ENCODE data around the gene MEI4.
"Not testable (repeated sequence)": the region's sequence is repeated elsewhere in the genome, so short reads cannot be mapped to it uniquely, and the experiment has no call there.

MEI4 gene, protein sequence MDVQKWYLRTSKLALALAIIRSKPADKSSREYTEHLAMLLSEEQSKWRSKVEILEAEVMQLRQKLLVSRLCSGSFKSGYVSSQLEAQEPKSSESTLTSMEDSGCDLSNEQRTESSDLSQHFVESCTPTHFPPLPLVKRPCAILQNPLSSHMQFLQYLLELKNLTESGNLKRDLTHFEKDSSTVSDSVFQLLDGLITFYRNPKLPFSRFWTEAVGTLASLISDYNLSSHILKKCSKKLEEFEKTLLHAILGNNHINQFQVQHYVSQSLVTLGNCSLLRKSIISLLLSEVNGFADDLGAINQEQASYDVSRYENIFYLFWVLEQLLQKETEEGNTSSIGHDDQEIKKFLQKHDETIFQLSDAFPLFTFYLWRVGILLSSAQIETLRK

DNA sequence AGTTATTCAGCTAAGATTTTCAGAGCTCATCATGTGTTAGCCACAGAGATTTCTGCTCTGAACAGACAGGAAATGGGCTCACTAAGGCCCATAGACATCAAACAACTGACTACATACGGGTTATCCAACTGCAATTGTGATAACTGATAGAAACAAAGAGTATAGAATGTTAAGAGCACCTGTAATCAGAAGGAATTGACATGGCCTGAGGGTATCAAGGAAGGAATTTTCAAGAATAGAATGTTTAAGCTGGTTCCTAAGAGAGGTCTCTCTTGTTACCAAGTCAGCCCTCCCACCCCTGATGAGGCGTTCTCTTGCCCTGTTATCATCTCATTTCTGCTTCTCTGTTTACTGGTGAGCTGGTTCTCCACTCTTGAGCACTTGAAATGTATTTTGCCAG is at the start of gene MEI4:
Gene MEI4 (plus strand): TSS at position 301 of the 400 bp plus-strand sequence. CDS start 37,633 bp downstream, outside the sequence.
- in situ Hi-C loops (cut with MboI; ENCODE audit: low pct_unique_long_range_greater_than_20kb, low sequenced_read_pairs) = no loop called here
- DNase-seq = no peak

DNA sequence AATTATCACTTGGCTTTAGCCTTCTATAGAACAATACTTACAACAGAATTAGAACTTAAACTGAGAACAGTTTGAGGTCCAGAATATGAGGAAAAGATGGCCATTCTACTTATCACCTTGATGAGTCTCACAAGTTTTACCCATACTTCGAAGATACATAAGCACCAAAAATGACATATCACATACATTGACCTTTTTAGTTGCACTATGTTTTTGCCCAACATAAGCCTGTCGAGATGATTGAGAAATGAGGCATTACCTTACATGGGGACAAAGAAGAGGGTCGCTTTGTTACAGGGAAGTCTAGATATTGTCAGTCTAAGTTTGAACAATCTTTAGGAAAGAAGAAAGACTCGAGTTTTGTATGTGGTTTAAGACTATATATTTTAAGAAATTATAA is 48.4 kb upstream of the MEI4 start:
- in situ Hi-C loops (cut with MboI; ENCODE audit: low pct_unique_long_range_greater_than_20kb, low sequenced_read_pairs) = no loop called here
- DNase-seq = no peak

DNA sequence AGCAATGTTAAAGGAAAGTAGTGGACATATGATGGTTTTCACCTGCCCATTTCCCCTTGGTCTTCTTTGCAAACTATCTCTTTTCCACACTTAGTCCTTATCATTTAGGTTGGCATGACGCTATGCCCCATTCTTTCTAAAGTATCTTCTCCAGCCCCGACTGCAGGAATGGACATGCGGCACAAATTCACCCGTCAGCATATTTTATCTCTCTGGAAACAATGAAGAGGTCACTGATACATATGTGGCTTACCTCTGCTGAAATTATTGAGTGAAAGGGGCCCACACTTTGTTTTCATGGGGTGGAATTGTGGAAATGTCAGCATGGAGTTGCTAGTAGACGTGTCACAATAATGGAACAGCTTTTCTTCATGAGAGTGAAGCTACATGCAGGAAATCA is 45.8 kb upstream of the MEI4 start:
- no peak for DNase-seq
- in situ Hi-C loops (cut with MboI; ENCODE audit: low pct_unique_long_range_greater_than_20kb, low sequenced_read_pairs) = no loop called here

DNA sequence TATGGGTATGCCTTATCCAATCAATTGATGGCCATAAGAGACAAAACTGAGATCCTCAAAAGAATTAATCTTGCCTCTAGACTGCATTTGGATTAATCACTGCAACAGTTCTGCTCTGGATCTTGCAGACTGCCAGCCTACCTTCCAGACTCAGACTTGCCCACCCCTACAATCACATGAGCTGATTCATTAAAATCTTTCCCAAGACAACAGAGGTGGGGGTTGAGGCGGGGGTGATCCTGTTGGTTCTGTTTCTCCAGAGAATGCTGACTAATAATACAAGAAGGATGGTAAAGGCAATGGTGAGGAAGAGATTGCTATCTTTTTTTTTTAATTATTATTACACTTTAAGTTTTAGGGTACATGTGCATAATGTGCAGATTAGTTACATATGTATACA is 43.7 kb upstream of the MEI4 start:
- no peak for DNase-seq
- in situ Hi-C loops (cut with MboI; ENCODE audit: low pct_unique_long_range_greater_than_20kb, low sequenced_read_pairs) = no loop called here

DNA sequence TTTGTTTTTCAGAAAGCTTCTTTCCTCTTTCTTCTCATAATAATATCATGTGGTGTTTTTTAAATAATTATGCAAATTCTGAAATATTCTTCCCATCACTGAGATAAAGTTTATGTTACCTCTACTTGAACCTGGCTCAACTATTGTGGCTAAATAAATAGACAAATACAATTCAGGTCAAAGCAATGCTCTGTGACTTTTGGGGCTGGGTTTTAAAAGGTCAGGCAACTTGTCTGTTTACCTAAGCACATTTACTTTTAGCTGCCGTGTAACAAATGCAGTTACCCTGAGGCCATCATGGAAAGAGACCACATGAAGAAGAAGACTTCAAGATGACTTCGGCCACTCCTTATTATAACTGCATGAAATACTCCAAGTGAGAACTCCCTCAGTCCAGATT is 33.7 kb upstream of the MEI4 start:
- DNase-seq = no peak
- in situ Hi-C loops (cut with MboI; ENCODE audit: low pct_unique_long_range_greater_than_20kb, low sequenced_read_pairs) = no loop called here

DNA sequence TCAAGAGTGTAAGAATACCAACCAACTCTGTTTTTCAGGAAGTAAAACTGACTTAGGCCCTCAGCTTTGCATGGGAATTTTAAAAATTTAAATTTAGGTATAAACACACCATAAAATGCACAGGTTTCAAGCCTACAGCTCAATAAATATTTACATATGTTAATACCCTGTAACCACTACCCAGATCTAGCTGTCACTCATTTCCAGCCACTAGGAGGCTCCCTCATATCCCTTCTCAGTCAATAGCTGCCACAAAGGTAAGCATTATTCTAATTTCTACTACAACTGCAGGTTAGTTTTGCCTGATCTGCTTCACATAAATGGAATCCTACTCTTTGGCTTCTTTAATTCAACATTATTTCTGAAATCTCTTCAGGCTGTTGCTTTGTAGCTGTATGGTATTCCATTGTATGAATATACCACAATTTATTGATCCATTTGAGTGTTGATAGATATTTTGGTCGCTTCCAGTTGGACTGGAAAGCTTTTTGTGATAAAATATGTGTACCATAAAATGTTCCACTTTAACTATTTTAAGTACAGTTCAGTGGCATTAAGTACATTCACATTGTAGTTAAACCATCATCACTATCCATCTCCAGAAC is 32.5 kb upstream of the MEI4 start:
- no peak for DNase-seq
- in situ Hi-C loops (cut with MboI; ENCODE audit: low pct_unique_long_range_greater_than_20kb, low sequenced_read_pairs) = no loop called here

DNA sequence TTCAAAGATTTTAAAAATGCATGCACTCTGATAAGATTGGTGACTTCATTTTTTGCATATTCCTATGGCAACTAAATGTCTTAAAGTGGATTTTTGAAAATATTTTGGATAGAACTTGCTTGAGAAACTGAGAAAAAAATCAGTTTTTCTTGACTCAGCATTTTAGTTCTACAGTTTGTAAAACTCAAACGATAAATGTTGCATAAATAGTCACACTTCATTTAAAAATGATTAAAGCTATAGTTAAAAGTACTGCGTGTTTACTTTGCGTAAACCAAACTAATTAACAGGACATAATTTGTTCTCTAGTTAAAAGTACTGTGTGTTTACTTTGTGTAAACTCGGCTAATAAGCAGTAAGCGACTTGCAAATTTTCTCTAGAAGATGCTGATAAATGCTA is 28.3 kb upstream of the MEI4 start:
- in situ Hi-C loops (cut with MboI; ENCODE audit: low pct_unique_long_range_greater_than_20kb, low sequenced_read_pairs) = no loop called here
- DNase-seq = no peak

DNA sequence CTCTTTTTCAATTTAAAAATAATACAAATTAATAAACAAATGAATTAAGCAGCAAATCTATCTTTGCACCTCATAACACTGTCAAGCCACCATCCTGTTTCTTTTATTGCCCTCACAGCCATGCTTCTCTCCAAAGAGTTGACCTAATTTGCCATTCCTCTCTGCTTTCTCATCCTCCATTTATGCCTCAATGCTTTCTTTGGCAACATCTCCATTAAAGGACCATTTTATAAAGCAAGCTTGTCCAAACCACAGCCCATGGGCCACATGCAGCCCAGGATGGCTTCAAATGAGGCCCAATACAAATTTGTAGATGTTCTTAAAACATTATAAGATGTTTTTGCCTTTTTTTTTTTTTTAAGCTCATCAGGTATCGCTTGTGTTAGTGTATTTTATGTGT is 26.4 kb upstream of the MEI4 start:
- in situ Hi-C loops (cut with MboI; ENCODE audit: low pct_unique_long_range_greater_than_20kb, low sequenced_read_pairs) = no loop called here
- no peak for DNase-seq

DNA sequence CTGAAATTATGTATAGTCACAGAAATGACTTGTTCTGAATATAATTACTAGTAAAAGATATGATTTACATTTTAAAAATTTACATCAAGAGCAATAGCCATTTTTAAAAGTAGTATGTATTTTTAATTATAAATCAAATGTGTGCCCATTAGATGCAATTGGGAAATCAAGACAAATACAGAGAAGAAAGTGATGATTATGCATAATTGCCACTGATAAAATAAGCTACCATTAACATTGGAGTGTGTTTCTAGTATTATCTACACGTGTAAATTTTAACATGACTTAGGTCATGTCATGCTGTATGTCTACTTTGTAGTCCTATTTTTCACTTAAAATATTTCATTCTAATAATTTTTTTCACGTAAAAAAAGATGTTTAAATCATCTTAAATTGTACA is 22.8 kb upstream of the MEI4 start:
- no peak for DNase-seq
- in situ Hi-C loops (cut with MboI; ENCODE audit: low pct_unique_long_range_greater_than_20kb, low sequenced_read_pairs) = no loop called here

DNA sequence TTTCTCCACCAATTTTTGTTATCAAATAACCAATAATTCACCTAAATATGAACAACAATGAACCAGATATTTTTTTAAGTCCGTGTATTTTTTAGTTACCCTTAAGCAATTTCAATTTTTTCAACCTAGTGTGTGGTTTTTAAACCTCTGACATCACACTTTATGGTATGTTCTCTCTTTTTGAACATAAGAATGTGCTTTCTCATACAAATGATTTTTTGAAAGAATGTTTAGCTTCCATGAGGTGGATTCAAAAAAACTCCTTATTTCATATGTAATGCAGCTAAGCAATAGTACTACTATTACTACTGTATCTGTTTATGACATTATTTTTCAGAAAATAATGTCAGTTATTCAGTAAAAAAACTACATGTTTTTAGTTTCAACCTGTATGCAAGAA is 19.4 kb upstream of the MEI4 start:
- in situ Hi-C loops (cut with MboI; ENCODE audit: low pct_unique_long_range_greater_than_20kb, low sequenced_read_pairs) = no loop called here
- DNase-seq = no peak

DNA sequence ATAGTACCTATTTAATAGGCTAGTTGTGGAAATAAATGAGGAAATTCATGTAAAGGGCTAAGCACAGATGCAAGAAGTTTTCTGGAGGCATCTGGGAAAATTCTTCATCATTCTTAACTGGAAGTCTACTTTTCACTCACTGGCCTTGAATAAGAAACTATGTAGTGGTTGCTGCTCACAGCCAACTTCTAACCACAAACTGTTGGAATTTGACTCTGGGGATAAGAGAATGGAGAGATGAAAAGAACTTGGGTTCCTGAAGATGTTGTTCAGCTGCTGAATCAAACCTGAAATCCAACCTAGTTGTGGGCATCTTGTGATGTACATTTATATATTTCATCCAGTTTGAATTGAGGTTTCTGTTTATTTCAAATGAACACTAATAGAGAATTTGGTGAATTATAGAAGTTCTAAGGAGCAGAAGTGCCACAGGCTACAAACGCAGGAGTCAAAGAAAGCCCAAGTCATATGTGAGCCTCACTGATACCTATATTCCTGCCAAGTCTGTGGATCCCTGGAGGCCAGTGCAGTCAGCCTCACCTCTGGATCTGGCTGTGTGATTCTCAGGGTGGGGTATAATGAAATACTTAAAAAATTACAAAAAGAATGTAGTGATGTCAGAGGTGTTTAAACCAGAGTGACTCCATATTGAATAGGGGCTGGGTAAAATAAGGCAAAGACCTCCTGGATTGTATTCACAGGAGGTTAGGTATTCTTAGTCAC is 18.7 kb upstream of the MEI4 start:
- in situ Hi-C loops (cut with MboI; ENCODE audit: low pct_unique_long_range_greater_than_20kb, low sequenced_read_pairs) = no loop called here
- DNase-seq = no peak

DNA sequence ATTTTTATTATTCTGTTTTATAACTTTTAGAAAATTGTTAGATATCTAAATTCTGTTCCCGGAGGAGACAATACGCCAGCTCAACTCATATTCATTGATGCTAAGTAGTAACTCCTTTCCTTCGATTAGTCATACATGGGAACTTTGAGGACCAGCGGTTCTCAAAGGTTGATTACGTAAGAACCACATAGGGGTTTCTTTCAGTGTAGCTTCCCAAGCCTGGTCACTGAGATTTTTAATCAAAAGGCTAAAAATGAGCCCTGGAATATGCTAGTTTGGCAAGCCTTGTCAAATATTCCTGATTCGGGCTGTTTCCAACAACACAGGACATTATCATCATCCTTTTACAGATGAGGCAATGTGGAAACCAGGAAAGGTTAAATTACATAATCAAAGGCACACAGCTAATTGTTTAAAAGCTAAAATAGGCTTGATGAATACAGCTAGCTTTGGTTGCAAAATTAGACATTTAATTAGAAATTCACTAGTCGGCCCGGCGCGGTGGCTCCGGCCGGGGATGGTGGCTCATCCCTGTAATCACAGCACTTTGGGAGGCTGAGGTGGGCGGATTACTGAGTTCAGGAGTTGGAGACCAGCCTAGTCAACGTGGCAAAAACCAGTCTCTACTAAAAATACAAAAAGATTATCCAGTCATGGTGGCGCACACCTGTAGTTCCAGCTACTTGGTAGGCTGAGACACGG is 14.6 kb upstream of the MEI4 start:
- no peak for DNase-seq
- in situ Hi-C loops (cut with MboI; ENCODE audit: low pct_unique_long_range_greater_than_20kb, low sequenced_read_pairs) = no loop called here

DNA sequence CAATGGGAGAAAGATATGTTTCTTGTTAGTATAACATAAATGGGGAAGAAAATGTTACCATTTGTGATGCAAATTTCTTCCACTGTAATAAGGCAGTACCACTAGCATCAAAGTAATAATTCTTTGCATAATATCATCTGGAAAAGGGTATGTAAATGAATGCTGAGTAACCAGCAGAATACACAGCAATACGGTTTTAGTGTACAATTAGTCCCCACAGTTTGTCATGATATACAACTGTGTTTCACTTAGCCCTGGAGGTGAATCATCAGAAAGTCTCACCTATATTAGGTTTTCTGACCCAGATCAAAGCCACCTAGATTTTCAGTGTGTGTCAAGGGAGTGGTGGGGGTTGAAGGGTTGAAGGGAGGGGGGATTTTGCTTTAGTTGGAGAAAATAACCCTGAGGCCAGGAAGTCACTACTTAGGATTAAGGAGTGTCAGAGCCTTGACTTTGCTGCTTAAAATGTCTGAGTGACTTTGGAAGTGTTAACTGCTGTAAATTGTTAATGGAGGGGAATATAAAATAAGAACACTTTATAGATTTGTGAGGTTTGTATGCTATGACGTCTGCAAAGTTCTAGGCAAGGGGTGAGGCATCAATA is 8.6 kb upstream of the MEI4 start:
- in situ Hi-C loops (cut with MboI; ENCODE audit: low pct_unique_long_range_greater_than_20kb, low sequenced_read_pairs) = no loop called here

DNA sequence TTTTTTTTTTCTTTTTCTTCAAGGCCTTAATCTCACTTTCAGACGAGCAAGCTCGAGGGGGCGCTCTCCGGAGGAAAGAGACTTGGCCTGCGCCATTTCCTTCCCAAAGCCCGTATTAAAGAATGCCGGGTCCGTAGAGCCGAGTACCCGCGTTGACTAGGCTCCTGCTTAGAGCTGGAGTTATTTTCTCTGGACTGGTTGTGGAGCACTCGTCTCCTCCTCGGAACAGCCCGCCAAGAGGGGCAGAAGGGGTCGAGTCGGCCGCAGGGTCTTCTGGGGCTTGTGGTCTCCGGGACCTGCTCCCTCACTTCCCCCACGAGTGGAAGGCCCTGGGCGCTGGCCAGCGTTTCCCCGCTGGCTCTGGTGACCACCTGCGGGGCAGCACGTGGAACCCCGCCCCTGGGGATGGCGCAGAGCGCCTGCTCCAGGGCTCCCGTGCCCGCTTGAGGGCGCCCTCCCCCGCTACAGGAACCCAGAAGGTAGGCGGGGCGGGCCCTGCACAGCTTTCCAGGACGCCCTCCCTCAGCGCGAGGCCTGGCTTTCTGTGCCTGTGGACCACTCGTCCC is 2.7 kb upstream of the MEI4 start:
- in situ Hi-C loops (cut with MboI; ENCODE audit: low pct_unique_long_range_greater_than_20kb, low sequenced_read_pairs) = no loop called here
- no peak for DNase-seq

More for the DNA sequence above, 8.6 kb upstream of the MEI4 start:
- no peak for DNase-seq

DNA sequence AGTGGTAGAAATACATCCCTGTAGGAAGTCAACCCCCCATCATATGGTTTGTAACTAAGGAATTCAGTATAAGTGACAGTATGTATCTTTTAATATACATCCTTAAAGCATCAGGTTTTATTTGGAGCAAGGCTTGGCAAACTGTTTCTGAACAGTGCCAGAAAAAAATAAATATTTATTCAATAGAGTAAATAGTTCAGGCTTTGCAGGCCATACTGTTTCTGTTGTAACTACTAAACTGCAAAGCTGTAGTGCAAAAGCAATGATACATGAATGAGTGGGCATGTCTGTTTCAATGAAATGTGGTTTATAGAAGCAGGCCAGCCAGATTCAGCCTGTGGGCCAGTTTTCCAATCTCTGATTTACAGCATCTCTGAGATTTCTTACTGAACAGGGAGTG is 977 bp downstream of the MEI4 start:
- DNase-seq = no peak
- in situ Hi-C loops (cut with MboI; ENCODE audit: low pct_unique_long_range_greater_than_20kb, low sequenced_read_pairs) = no loop called here

DNA sequence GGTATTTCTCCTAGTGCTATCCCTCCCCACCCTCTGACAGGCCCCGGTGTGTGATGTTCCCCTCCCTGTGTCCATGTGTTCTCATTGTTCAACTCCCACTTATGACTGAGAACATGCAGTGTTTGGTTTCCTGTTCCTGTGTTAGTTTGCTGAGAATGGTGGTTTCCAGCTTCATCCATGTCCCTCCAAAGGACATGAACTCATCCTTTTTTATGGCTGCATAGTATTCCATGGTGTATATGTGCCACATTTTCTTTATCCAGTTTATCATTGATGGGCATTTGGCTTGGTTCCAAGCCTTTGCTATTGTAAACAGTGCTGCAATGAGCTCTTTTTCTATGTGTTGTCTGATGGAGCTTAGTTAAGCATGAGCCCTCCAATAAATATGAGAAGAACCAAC is 2.2 kb downstream of the MEI4 start:
- DNase-seq; in situ Hi-C loops (cut with MboI; ENCODE audit: low pct_unique_long_range_greater_than_20kb, low sequenced_read_pairs): not testable (repeated sequence)

DNA sequence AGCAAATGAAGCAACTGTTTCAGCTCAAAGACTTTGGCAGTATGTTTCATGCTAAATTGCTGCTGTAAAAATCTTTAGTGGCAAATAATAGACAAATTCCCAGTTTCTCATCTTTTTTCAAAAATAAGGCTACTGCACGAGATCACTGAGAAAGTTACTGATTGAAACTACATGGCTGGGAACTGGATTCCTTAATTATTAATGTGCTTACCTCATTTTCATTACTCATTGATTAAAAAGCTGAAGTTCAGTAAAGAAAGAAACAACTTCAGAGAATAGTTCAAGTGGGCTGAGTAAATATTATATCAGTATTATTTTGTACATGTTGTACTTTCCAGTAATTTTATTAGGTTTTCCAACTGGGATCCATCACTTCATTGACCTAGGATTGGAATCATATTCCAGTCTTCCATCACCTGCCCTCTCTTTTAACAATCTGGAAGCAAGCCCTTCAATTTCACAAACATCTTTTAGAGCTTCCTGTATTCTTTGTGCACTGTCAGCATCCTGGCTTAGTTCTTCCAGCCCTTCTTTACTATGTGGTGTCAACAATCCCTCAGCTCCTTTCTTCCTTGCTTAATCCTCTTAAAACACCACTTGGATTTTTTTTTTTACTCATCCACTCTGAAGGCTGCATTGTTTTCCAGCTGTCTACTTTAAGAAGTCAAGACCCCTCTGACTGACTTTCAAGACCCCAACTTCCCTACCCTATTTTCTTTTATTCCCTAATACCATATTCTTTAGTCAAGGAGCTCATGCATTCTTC is 4.3 kb downstream of the MEI4 start:
- in situ Hi-C loops (cut with MboI; ENCODE audit: low pct_unique_long_range_greater_than_20kb, low sequenced_read_pairs) = no loop called here
- DNase-seq = no peak

DNA sequence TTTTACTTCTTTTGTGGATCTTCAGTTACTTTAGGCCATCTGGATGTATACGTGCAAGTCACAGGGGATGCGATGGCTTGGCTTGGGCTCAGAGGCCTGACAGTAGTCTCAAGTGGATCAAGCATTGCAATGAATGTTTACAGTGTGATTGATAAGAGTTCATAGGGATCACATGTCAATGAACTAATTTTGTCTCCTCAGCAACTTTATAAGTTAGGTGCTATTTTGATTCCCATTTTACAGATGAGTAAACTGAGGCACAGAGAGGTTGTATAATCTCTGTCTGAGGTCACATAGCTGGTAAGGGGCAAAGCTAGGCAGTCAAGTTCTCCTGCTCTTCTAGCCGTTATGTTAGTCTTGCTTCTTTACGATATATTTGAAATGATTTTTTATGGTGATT is 13.5 kb downstream of the MEI4 start:
- in situ Hi-C loops (cut with MboI; ENCODE audit: low pct_unique_long_range_greater_than_20kb, low sequenced_read_pairs) = no loop called here
- no peak for DNase-seq

Data from KBM-7 (cell line).